Endothelial cell of umbilical vein (primary cell): ENCODE data around the gene SMIM20. TPM values are rescaled to one million over a fixed set of nuclear protein-coding genes. Genes with fewer than 3 reads are reported as not detected.

Experiments used
- BruUV-seq: library from RNA; stranded (reverse); fragments of 400-500 nt; replicated peaks from 2 replicates; lab custom pipeline; 2021; lab: Mats Ljungman, UMichigan
- CTCF ChIA-PET: fragments of 300-600, 350-600 bp; sonication (Branson Sonifier 250); formaldehyde crosslinking; loops from one replicate; lab custom pipeline; 2021; ENCODE audit warnings: antibody characterized with exemption, inconsistent platforms; lab: Charles Lee
- POLR2A ChIA-PET: fragments of 300-600, 350-600 bp; sonication (Branson Sonifier 250); formaldehyde crosslinking; loops from one replicate; lab custom pipeline; 2021; ENCODE audit warnings: antibody characterized with exemption, inconsistent platforms; lab: Charles Lee
- DNase-seq: peaks from one replicate; pipeline ENCODE4 v3.0.0-alpha.2; 2011; ENCODE audit warnings: low read depth, low spot score
- FAIRE-seq: peaks from 2 replicates; lab custom pipeline; 2011; peaks lifted over from hg19 to GRCh38; lab: Jason Lieb, UNC
- H2AFZ ChIP-seq: 2 replicates; pipeline ENCODE4 v1.6.0; 2012; ENCODE audit warnings: low read depth, low read length, control low read depth, inconsistent platforms
- H3K27ac ChIP-seq: 2 replicates; pipeline ENCODE4 v1.5.1; 2011; ENCODE audit warnings: low read depth, mild to moderate bottlenecking, control low read depth, low read length, moderate library complexity; ENCODE audit not compliant: insufficient read depth
- H3K27me3 ChIP-seq, 2 experiments: 2 replicates each; pipeline versions ENCODE4 v1.6.0 to v1.6.1; 2011; ENCODE audit warnings: low read length in 2 of 2, mixed read lengths in 1 of 2; ENCODE audit not compliant: control insufficient read depth in 2 of 2, insufficient read depth in 2 of 2
- H3K36me3 ChIP-seq, 2 experiments: 2 replicates in 1 of 2; 3 replicates in 1 of 2; pipeline ENCODE4 v1.5.1; 2011; ENCODE audit warnings: low read length in 2 of 2, mild to moderate bottlenecking in 1 of 2, moderate library complexity in 1 of 2; ENCODE audit not compliant: control insufficient read depth in 2 of 2, insufficient read depth in 2 of 2; ENCODE audit errors: extremely low read depth in 1 of 2
- H3K4me1 ChIP-seq: 3 replicates; pipeline ENCODE4 v1.5.1; 2011; ENCODE audit warnings: mild to moderate bottlenecking, low read length; ENCODE audit not compliant: control insufficient read depth, insufficient read depth; ENCODE audit errors: extremely low read depth
- H3K4me2 ChIP-seq: 2 replicates; pipeline ENCODE4 v1.6.1; 2011; ENCODE audit warnings: low read length, control low read depth, mixed read lengths; ENCODE audit not compliant: insufficient read depth
- H3K4me3 ChIP-seq, 3 experiments: fragments of 200-600 bp in 1 of 3; sonication (generic), shearing (Covaris generic) in 1 of 3; replicated peaks in 1 of 3; 2 replicates each; pipeline ENCODE4 v1.5.1; 2011 to 2016; ENCODE audit warnings: control low read depth in 3 of 3, low read length in 3 of 3, mild to moderate bottlenecking in 2 of 3, inconsistent platforms in 1 of 3, low read depth in 1 of 3, moderate library complexity in 1 of 3; ENCODE audit not compliant: insufficient read depth in 1 of 3
- H3K79me2 ChIP-seq: 2 replicates; pipeline ENCODE4 v1.6.0; 2012; ENCODE audit warnings: low read length, inconsistent platforms; ENCODE audit not compliant: control insufficient read depth, insufficient read depth
- H3K9ac ChIP-seq: replicated peaks from 2 replicates; pipeline ENCODE3; 2011; ENCODE audit warnings: low read length, control low read depth; ENCODE audit not compliant: insufficient read depth; ENCODE audit errors: extremely low read depth
- H3K9me1 ChIP-seq: replicated peaks from 3 replicates; pipeline ENCODE4 v1.6.0; 2011; ENCODE audit warnings: mild to moderate bottlenecking, low read length; ENCODE audit not compliant: control insufficient read depth, insufficient read depth; ENCODE audit errors: extremely low read depth
- H3K9me3 ChIP-seq: replicated peaks from 2 replicates; pipeline ENCODE4 v1.5.1; 2012; ENCODE audit warnings: low read length, inconsistent platforms; ENCODE audit not compliant: control insufficient read depth, insufficient read depth
- H4K20me1 ChIP-seq: replicated peaks from 2 replicates; pipeline ENCODE3; 2011; ENCODE audit warnings: mild to moderate bottlenecking, low read length; ENCODE audit not compliant: control insufficient read depth, insufficient read depth; ENCODE audit errors: extremely low read depth
- EZH2 ChIP-seq: IDR thresholded peaks from 2 replicates; pipeline ENCODE4 v1.6.1; 2012; ENCODE audit warnings: borderline replicate concordance, low read depth, mild to moderate bottlenecking, moderate library complexity, low read length, inconsistent platforms; ENCODE audit not compliant: severe bottlenecking
- FOS ChIP-seq: IDR thresholded peaks from 2 replicates; pipeline ENCODE4 v1.6.1; 2011; ENCODE audit warnings: mild to moderate bottlenecking, low read length, moderate library complexity, borderline replicate concordance; ENCODE audit not compliant: insufficient read depth
- GATA2 ChIP-seq: IDR thresholded peaks from 2 replicates; pipeline ENCODE4 v1.7.0; 2011; ENCODE audit warnings: low read depth, mild to moderate bottlenecking, moderate library complexity, mixed read lengths, low read length; ENCODE audit not compliant: insufficient read length, insufficient read depth
- JUN ChIP-seq: IDR thresholded peaks from 2 replicates; pipeline ENCODE4 v1.6.1; 2011; ENCODE audit warnings: borderline replicate concordance, low read depth; ENCODE audit not compliant: insufficient read length, insufficient read depth
- MYC ChIP-seq: IDR thresholded peaks from one replicate; pipeline ENCODE4 v1.6.1; 2011; ENCODE audit warnings: mild to moderate bottlenecking, low read depth, low read length
- POLR2A ChIP-seq: IDR thresholded peaks from 2 replicates; pipeline ENCODE4 v1.6.1; 2012; ENCODE audit warnings: low read depth, mild to moderate bottlenecking, control low read depth, low read length
- POLR2AphosphoS5 ChIP-seq: IDR thresholded peaks from 2 replicates; pipeline ENCODE4 v1.6.1; 2012; ENCODE audit warnings: low read depth, mild to moderate bottlenecking, control low read depth, low read length, moderate library complexity; ENCODE audit not compliant: insufficient read depth
- dilution Hi-C: fragments of 300-500 bp; cut with MboI; formaldehyde crosslinking; loops from one replicate; pipeline ENCODE4 v1.15.0; 2019; ENCODE audit warnings: low sequenced_read_pairs; ENCODE audit not compliant: extremely low pct_ligation_motif_present
- intact Hi-C: fragments of 100-400 bp; cut with micrococcal nuclease; formaldehyde crosslinking; loops from one replicate; pipeline ENCODE4 v1.10.0; 2022
- polyA plus RNA-seq, 4 experiments: library from polyadenylated mRNA; depleted of rRNA in 3 of 4; stranded (reverse) in 3 of 4; unstranded in 1 of 4; fragments of >200 nt; gene quantifications; 2 replicates each; pipeline versions ENCODE4 v1.2.1 to v1.2.3, GENCODE V29; 2011 to 2012; ENCODE audit warnings: missing spikeins in 1 of 4
- total RNA-seq: library from RNA; stranded (reverse); gene quantifications from 2 replicates; pipeline ENCODE4 v1.2.3, GENCODE V29; 2021
- TF ChIP-seq, protein P1 (sequence below): IDR thresholded peaks from 2 replicates; pipeline ENCODE4 v1.6.1; 2011; ENCODE audit not compliant: insufficient read depth, insufficient read length
- TF ChIP-seq, protein P2 (sequence below), 2 donors: IDR thresholded peaks; 1 replicate in 1 of 2; 2 replicates in 1 of 2; pipeline ENCODE4 v1.5.1; 2011; ENCODE audit warnings: low read length in 2 of 2, mild to moderate bottlenecking in 2 of 2, moderate library complexity in 2 of 2, control low read depth in 1 of 2, inconsistent platforms in 1 of 2, low read depth in 1 of 2; ENCODE audit not compliant: insufficient read depth in 1 of 2; ENCODE audit errors: extremely low read depth in 1 of 2

Gene SMIM20
- total and polyA plus RNA-seq, 2 donors (not counting 3 experiments of a cell fraction or from before 2014, with no cell fraction given) = 10.2 to 19.2 TPM

DNA sequence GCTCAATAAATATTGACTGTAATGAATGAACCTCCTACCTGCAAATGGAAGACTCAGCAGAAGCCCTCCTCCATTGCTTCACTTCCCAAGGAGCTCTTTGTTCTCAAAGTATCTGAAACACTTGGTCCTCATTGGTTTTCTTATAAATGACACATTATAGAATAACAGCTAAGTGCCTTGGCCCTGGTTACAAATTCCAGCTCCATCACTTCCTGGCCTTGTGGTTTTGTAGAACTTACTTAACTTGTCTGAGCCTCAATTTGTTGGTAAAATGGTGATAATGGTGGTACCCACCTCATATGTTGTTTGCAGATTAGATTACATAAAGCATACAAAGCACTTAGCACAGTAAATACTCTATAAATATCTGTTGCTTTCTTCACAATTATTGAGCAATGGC lies 25.2 kb upstream of the SMIM20 start:
- POLR2A ChIA-PET = no interaction called here
- no peaks in the 10 kb centered on the region for H3K9me1 ChIP-seq
- H3K4me2 ChIP-seq = no peak overlapping the region
- H3K4me1 ChIP-seq = peaks cover 14% of the 10 kb centered on the region
- no peak overlapping the region for H2AFZ ChIP-seq
- intact Hi-C loops (no loop called here), dilution Hi-C loops (no loop called here)
- H3K79me2 ChIP-seq = no peaks in the 10 kb centered on the region
- FAIRE-seq (no peak), DNase-seq (no peak)
- CTCF ChIA-PET = no interaction called here
- no peaks in the 10 kb centered on the region for H3K27me3 ChIP-seq
- no peaks in the 10 kb centered on the region for H3K36me3 ChIP-seq
- TF ChIP-seq POLR2AphosphoS5 (no peak), POLR2A (no peak), MYC (no peak), GATA2 (no peak), EZH2 (no peak), FOS (no peak), JUN (no peak)
- TF ChIP-seq, protein P1, sequence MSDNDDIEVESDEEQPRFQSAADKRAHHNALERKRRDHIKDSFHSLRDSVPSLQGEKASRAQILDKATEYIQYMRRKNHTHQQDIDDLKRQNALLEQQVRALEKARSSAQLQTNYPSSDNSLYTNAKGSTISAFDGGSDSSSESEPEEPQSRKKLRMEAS = no peak
- TF ChIP-seq, protein P2, sequence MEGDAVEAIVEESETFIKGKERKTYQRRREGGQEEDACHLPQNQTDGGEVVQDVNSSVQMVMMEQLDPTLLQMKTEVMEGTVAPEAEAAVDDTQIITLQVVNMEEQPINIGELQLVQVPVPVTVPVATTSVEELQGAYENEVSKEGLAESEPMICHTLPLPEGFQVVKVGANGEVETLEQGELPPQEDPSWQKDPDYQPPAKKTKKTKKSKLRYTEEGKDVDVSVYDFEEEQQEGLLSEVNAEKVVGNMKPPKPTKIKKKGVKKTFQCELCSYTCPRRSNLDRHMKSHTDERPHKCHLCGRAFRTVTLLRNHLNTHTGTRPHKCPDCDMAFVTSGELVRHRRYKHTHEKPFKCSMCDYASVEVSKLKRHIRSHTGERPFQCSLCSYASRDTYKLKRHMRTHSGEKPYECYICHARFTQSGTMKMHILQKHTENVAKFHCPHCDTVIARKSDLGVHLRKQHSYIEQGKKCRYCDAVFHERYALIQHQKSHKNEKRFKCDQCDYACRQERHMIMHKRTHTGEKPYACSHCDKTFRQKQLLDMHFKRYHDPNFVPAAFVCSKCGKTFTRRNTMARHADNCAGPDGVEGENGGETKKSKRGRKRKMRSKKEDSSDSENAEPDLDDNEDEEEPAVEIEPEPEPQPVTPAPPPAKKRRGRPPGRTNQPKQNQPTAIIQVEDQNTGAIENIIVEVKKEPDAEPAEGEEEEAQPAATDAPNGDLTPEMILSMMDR (IDR thresholded peaks at IDR 0.05; ENCODE audit: extremely low read depth in 1 of 2, insufficient read depth in 1 of 2, low read depth in 1 of 2, low read length in 2 of 2) = no peak
- no TSS peak for BruUV-seq
- no peak overlapping the region for H3K4me3 ChIP-seq
- H4K20me1 ChIP-seq = no peaks in the 10 kb centered on the region
- H3K9me3 ChIP-seq = no peaks in the 10 kb centered on the region
- H3K9ac ChIP-seq = no peak overlapping the region
- no peak overlapping the region for H3K27ac ChIP-seq
